Measurements from ENCODE around the gene CCRL2. TPM values are rescaled to one million over a fixed set of nuclear protein-coding genes. Genes with fewer than 3 reads are reported as not detected.
A peak's percentile ranks its signal among the peaks of the same experiment; 100 is the strongest.
"Not testable (repeated sequence)": the region's sequence is repeated elsewhere in the genome, so short reads cannot be mapped to it uniquely, and the experiment has no call there.

CCRL2 gene
- total RNA-seq, 1 experiment from 2014 or later: not detected

GRCh38 chr3:46433118-46433517 lies 26.1 kb downstream of the CCRL2 start:
- H4K20me1 ChIP-seq (ENCODE audit: insufficient read depth, low read depth, low read length); H3K36me3 ChIP-seq (ENCODE audit: insufficient read depth, low read length); H2AFZ ChIP-seq (ENCODE audit: low read length); H3K4me1 ChIP-seq (ENCODE audit: low read length); DNase-seq; H3K79me2 ChIP-seq (ENCODE audit: low read length); H3K9ac ChIP-seq (ENCODE audit: low read length); H3K4me2 ChIP-seq (ENCODE audit: low read depth, low read length, poor library complexity, severe bottlenecking); H3K9me2 ChIP-seq (replicated peaks; ENCODE audit: insufficient read depth, low read length); H3K9me3 ChIP-seq (ENCODE audit: low read length); H3K27ac ChIP-seq (ENCODE audit: low read length); H3K4me3 ChIP-seq (ENCODE audit: low read length); H3K27me3 ChIP-seq (ENCODE audit: low read length): not testable (repeated sequence)

DNA sequence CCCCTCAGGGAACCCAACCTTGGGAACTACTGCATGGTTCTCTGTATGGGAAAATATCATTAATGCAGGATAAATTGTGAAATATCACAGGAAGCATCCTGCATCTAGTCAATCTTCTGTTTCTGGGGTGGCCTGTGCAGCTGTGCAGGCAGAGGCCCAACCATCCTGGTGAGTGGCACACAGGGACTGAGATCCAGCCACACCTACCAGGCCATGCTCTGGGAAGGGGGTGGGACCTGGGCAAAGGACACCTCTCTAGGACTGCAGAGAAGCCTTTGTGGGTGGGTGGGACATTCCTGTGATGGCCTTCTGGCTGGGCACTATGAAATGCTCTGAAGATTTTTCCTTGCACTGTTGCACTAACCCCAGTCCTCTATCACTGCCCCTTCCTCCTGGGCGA lies 26.8 kb downstream of the CCRL2 start:
- Histone ChIP-seq H3K36me3 (ENCODE audit: insufficient read depth, low read length) (no peaks in the 10 kb centered on the region), H3K9me3 (ENCODE audit: low read length) (no peaks in the 10 kb centered on the region), H3K79me2 (ENCODE audit: low read length) (no peaks in the 10 kb centered on the region), H4K20me1 (ENCODE audit: insufficient read depth, low read depth, low read length) (no peaks in the 10 kb centered on the region), H3K4me1 (ENCODE audit: low read length) (no peaks in the 10 kb centered on the region), H3K4me3 (ENCODE audit: low read length) (no peak overlapping the region), H3K27me3 (ENCODE audit: low read length) (no peaks in the 10 kb centered on the region), H3K9ac (ENCODE audit: low read length) (no peak overlapping the region), H3K4me2 (ENCODE audit: low read depth, low read length, poor library complexity, severe bottlenecking) (no peak overlapping the region), H3K27ac (ENCODE audit: low read length) (no peak overlapping the region), H3K9me2 (replicated peaks; ENCODE audit: insufficient read depth, low read length) (no peaks in the 10 kb centered on the region), H2AFZ (ENCODE audit: low read length) (no peak overlapping the region)
- no peak for DNase-seq

DNA sequence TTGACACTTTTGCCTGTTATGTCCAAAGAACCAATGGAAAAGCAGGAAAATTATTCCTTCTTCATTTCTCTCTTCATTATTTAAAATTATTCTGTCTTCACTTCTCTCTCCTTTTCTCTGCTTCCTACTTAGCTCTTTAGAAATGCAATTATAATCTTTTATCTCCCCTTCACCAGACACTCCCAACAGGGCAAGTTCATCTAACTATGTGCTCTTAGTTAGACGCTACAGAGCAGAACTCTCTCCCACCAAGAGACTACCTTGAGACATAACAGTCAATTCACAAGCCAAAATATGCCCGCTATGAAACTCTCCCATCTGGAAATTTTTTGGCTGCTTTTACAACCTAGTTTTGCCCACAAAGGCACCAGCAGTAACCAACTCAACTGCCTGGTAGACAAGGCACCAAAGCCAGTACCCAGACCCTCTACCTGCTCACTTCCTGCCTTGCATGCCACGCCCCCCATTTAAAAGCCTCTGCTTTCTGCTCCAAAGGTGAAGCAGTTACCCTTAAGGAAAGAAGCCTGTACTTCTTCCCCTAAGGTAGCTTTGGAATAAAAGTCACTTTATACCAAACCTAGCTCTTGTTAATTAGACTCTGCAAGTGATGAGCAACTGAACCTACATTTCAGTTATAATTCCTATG lies 28.1 kb downstream of the CCRL2 start:
- Histone ChIP-seq H4K20me1 (ENCODE audit: insufficient read depth, low read depth, low read length) (no peaks in the 10 kb centered on the region), H3K4me1 (ENCODE audit: low read length) (peaks cover 5% of the 10 kb centered on the region), H3K27me3 (ENCODE audit: low read length) (no peaks in the 10 kb centered on the region), H3K9me3 (ENCODE audit: low read length) (no peaks in the 10 kb centered on the region), H2AFZ (ENCODE audit: low read length) (no peak overlapping the region), H3K79me2 (ENCODE audit: low read length) (no peaks in the 10 kb centered on the region), H3K4me2 (ENCODE audit: low read depth, low read length, poor library complexity, severe bottlenecking) (no peak overlapping the region), H3K9me2 (replicated peaks; ENCODE audit: insufficient read depth, low read length) (no peaks in the 10 kb centered on the region), H3K27ac (ENCODE audit: low read length) (no peak overlapping the region), H3K4me3 (ENCODE audit: low read length) (no peak overlapping the region), H3K36me3 (ENCODE audit: insufficient read depth, low read length) (no peaks in the 10 kb centered on the region), H3K9ac (ENCODE audit: low read length) (no peak overlapping the region)
- DNase-seq: no peak

- H3K27me3 ChIP-seq (ENCODE audit: low read length): no peaks in the 10 kb centered on the region
- H3K36me3 ChIP-seq (ENCODE audit: insufficient read depth, low read length): no peaks in the 10 kb centered on the region
- no peak overlapping the region for H3K9ac ChIP-seq (ENCODE audit: low read length)
- no peak overlapping the region for H2AFZ ChIP-seq (ENCODE audit: low read length)
- no peaks in the 10 kb centered on the region for H3K9me2 ChIP-seq (replicated peaks; ENCODE audit: insufficient read depth, low read length)
- no peak for DNase-seq
- peaks cover 19% of the 10 kb centered on the region for H3K4me1 ChIP-seq (ENCODE audit: low read length)
- H3K4me3 ChIP-seq (ENCODE audit: low read length): no peak overlapping the region
- no peak overlapping the region for H3K4me2 ChIP-seq (ENCODE audit: low read depth, low read length, poor library complexity, severe bottlenecking)
- H4K20me1 ChIP-seq (ENCODE audit: insufficient read depth, low read depth, low read length): no peaks in the 10 kb centered on the region
- H3K79me2 ChIP-seq (ENCODE audit: low read length): no peaks in the 10 kb centered on the region
- H3K27ac ChIP-seq (ENCODE audit: low read length): no peak overlapping the region
- no peaks in the 10 kb centered on the region for H3K9me3 ChIP-seq (ENCODE audit: low read length)
Observed at GRCh38 chr3:46438831-46439230, 31.8 kb downstream of the CCRL2 start.

GRCh38 chr3:46440531-46441294 lies 33.7 kb downstream of the CCRL2 start:
- Histone ChIP-seq H3K79me2 (ENCODE audit: low read length) (no peaks in the 10 kb centered on the region), H2AFZ (ENCODE audit: low read length) (no peak overlapping the region), H3K27ac (ENCODE audit: low read length) (no peak overlapping the region), H3K4me1 (ENCODE audit: low read length) (peaks cover 19% of the 10 kb centered on the region), H3K9me2 (replicated peaks; ENCODE audit: insufficient read depth, low read length) (no peaks in the 10 kb centered on the region), H3K36me3 (ENCODE audit: insufficient read depth, low read length) (no peaks in the 10 kb centered on the region), H3K27me3 (ENCODE audit: low read length) (no peaks in the 10 kb centered on the region), H3K4me2 (ENCODE audit: low read depth, low read length, poor library complexity, severe bottlenecking) (peak overlapping the region; percentile 40), H3K9me3 (ENCODE audit: low read length) (no peaks in the 10 kb centered on the region), H3K9ac (ENCODE audit: low read length) (no peak overlapping the region), H4K20me1 (ENCODE audit: insufficient read depth, low read depth, low read length) (no peaks in the 10 kb centered on the region; the same call in 1 of the 2 replicates), H3K4me3 (ENCODE audit: low read length) (peak overlapping the region; percentile 21; the same call in 1 of the 2 replicates)
- DNase-seq: peak; percentile 80

DNA sequence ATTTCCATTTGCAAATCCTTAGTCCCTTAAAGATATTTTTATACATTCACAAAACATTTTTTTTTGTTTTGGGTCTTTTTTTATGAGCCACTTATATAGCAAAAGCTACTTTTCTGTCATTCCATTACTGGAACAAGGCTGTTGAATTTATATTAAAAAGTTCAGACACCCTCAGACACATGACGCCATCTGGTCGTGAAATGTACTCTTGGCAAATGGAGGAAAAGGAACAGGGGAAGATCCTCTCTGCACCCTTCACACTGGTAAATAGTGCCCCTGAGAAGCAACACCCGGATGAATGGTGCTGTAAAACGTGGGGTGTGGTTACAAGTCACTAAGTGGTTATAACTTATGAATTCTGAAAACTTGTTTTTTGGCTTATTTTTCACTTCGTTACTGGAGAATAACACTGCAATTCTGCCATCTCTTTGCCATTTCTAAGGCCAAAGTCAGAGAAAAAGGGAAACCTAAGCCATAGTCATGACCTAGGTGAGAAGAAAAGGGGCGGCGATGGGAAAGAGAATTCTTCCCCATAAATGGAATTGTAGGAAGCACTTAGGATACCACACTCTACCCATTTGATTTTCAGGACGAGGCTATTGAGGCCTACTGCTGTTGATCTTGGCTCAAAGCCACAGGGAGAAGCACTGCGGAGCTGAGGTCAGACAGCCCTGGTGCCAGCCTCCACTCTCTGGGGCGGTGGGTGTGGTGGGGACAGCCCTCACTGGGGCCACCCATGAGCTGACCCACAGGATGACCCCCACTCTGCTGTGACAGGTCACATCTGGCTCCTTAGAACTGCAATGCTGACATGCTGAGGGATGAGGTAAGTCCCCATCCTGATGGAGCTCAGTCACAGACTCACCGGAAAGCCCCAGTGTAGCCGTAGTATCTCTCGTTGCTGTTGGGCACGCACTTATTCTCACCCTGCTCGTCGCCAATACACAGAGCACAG lies 35.8 kb downstream of the CCRL2 start:
- H3K4me2 ChIP-seq (ENCODE audit: low read depth, low read length, poor library complexity, severe bottlenecking): no peak overlapping the region
- no peaks in the 10 kb centered on the region for H3K9me2 ChIP-seq (replicated peaks; ENCODE audit: insufficient read depth, low read length)
- H3K27me3 ChIP-seq (ENCODE audit: low read length): no peaks in the 10 kb centered on the region
- no peaks in the 10 kb centered on the region for H3K9me3 ChIP-seq (ENCODE audit: low read length)
- H3K27ac ChIP-seq (ENCODE audit: low read length): no peak overlapping the region
- H3K9ac ChIP-seq (ENCODE audit: low read length): no peak overlapping the region
- peak; percentile 83 for DNase-seq
- H3K4me3 ChIP-seq (ENCODE audit: low read length): no peak overlapping the region
- no peaks in the 10 kb centered on the region; the same call in 1 of the 2 replicates for H4K20me1 ChIP-seq (ENCODE audit: insufficient read depth, low read depth, low read length)
- H3K79me2 ChIP-seq (ENCODE audit: low read length): no peaks in the 10 kb centered on the region
- H3K4me1 ChIP-seq (ENCODE audit: low read length): peaks cover 19% of the 10 kb centered on the region
- H2AFZ ChIP-seq (ENCODE audit: low read length): no peak overlapping the region
- no peaks in the 10 kb centered on the region for H3K36me3 ChIP-seq (ENCODE audit: insufficient read depth, low read length)

- Histone ChIP-seq H3K9me3 (ENCODE audit: low read length) (no peaks in the 10 kb centered on the region), H3K79me2 (ENCODE audit: low read length) (no peaks in the 10 kb centered on the region), H3K36me3 (ENCODE audit: insufficient read depth, low read length) (no peaks in the 10 kb centered on the region), H3K27me3 (ENCODE audit: low read length) (no peaks in the 10 kb centered on the region), H3K27ac (ENCODE audit: low read length) (no peak overlapping the region), H2AFZ (ENCODE audit: low read length) (no peak overlapping the region), H3K4me1 (ENCODE audit: low read length) (no peaks in the 10 kb centered on the region), H3K4me3 (ENCODE audit: low read length) (no peak overlapping the region), H3K9ac (ENCODE audit: low read length) (no peak overlapping the region), H4K20me1 (ENCODE audit: insufficient read depth, low read depth, low read length) (no peaks in the 10 kb centered on the region; the same call in 1 of the 2 replicates), H3K9me2 (replicated peaks; ENCODE audit: insufficient read depth, low read length) (no peaks in the 10 kb centered on the region), H3K4me2 (ENCODE audit: low read depth, low read length, poor library complexity, severe bottlenecking) (no peak overlapping the region)
- DNase-seq: no peak
Observed at GRCh38 chr3:46447228-46447985, 40.3 kb downstream of the CCRL2 start.
